Measurements from ENCODE around the gene SGSH.

SGSH gene

DNA sequence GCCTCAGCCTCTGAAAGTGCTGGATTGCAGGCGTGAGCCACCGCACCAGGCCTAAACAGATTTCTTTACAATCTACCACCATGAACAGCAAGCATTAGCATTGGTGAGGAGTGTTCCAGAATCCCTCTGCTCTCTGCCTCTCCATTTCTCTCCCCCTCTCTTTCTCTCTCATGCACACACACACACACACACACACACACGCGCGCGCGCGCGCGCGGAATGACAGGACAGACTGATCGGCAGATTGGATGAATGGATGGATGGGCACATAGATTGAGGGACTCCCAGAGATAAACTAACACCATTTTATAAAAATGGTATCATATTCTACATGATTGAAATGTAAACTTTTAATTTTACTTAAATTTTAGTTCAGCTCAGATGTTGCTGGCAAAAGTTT, 47.0 kb downstream of the SGSH start:
- H3K27me3 ChIP-seq (ENCODE audit: control insufficient read depth, insufficient read depth, low read length, poor library complexity, severe bottlenecking) = no peaks in the 10 kb centered on the region
- 86 to 95% methylated on average over 3 to 5 of the region's 12 CpGs for WGBS, 2 experiments
- no peaks in the 10 kb centered on the region for H3K36me3 ChIP-seq (ENCODE audit: control insufficient read depth, insufficient read depth, low read length)
- no peak overlapping the region for H3K27ac ChIP-seq (ENCODE audit: insufficient read depth, low read depth, low read length, poor library complexity, severe bottlenecking)
- H3K4me3 ChIP-seq (ENCODE audit: insufficient read depth, low read depth, low read length) = no peak overlapping the region
- H3K4me1 ChIP-seq (ENCODE audit: control insufficient read depth, insufficient read depth, low read length) = peaks cover 10% of the 10 kb centered on the region
- H3K9me3 ChIP-seq (ENCODE audit: control insufficient read depth, low read length) = no peaks in the 10 kb centered on the region

- 93 to 94% methylated on average over 7 of the region's 7 CpGs for WGBS, 2 experiments
- Histone ChIP-seq H3K27me3 (ENCODE audit: control insufficient read depth, insufficient read depth, low read length, poor library complexity, severe bottlenecking) (no peaks in the 10 kb centered on the region), H3K4me3 (ENCODE audit: insufficient read depth, low read depth, low read length) (no peak overlapping the region)
Observed at GRCh38 chr17:80171681-80172080, 48.5 kb downstream of the SGSH start.

GRCh38 chr17:80169784-80170500, 50.2 kb downstream of the SGSH start, which contains the start of gene CARD14:
Gene CARD14 (plus strand): TSS chr17:80170030. CDS start chr17:80181439, 11,409 bp downstream.
- H3K4me1 ChIP-seq (ENCODE audit: control insufficient read depth, insufficient read depth, low read length) = peaks cover 4% of the 10 kb centered on the region
- H3K27me3 ChIP-seq (ENCODE audit: control insufficient read depth, insufficient read depth, low read length, poor library complexity, severe bottlenecking) = no peaks in the 10 kb centered on the region
- no peak within 1 kb of the TSS for H3K27ac ChIP-seq (ENCODE audit: insufficient read depth, low read depth, low read length, poor library complexity, severe bottlenecking)
- WGBS, 2 experiments = 90 to 91% methylated on average over 19 of the region's 19 CpGs
- H3K4me3 ChIP-seq (ENCODE audit: insufficient read depth, low read depth, low read length) = no peak within 1 kb of the TSS
- no peaks in the 10 kb centered on the region for H3K36me3 ChIP-seq (ENCODE audit: control insufficient read depth, insufficient read depth, low read length)
- no peaks in the 10 kb centered on the region for H3K9me3 ChIP-seq (ENCODE audit: control insufficient read depth, low read length)

More at GRCh38 chr17:80171681-80172080, 48.5 kb downstream of the SGSH start:
- H3K4me1 ChIP-seq (ENCODE audit: control insufficient read depth, insufficient read depth, low read length) = peaks cover 10% of the 10 kb centered on the region
- no peak overlapping the region for H3K27ac ChIP-seq (ENCODE audit: insufficient read depth, low read depth, low read length, poor library complexity, severe bottlenecking)
- no peaks in the 10 kb centered on the region for H3K9me3 ChIP-seq (ENCODE audit: control insufficient read depth, low read length)
- H3K36me3 ChIP-seq (ENCODE audit: control insufficient read depth, insufficient read depth, low read length) = no peaks in the 10 kb centered on the region

- no peaks in the 10 kb centered on the region for H3K4me1 ChIP-seq (ENCODE audit: control insufficient read depth, insufficient read depth, low read length)
- H3K4me3 ChIP-seq (ENCODE audit: insufficient read depth, low read depth, low read length) = no peak overlapping the region
- 94 to 96% methylated on average over 5 of the region's 5 CpGs for WGBS, 2 experiments
- H3K27me3 ChIP-seq (ENCODE audit: control insufficient read depth, insufficient read depth, low read length, poor library complexity, severe bottlenecking) = no peaks in the 10 kb centered on the region
- no peaks in the 10 kb centered on the region for H3K9me3 ChIP-seq (ENCODE audit: control insufficient read depth, low read length)
- H3K27ac ChIP-seq (ENCODE audit: insufficient read depth, low read depth, low read length, poor library complexity, severe bottlenecking) = no peak overlapping the region
- H3K36me3 ChIP-seq (ENCODE audit: control insufficient read depth, insufficient read depth, low read length) = no peaks in the 10 kb centered on the region
Observed at GRCh38 chr17:80169107-80169506, 51.0 kb downstream of the SGSH start.

DNA sequence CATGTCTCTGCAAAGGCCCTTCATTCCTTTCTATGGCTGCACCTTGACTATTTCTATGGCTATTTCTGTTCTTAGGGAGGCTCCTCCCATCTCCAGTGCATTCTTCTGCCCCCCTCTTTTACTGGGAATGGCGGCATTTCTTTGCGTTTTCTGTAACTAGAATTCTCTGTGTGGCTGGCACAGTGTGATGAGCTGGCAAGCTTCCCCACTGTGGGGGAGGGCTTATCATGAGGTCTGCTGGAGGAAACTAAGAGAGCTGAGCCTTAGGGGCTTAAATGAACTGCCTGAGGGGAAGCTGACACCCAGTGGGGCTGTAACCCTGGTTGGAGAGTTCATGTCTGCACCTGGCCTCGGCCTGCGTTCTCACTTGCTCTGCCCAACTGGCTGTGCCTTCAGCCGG, 51.8 kb downstream of the SGSH start:
- 83 to 87% methylated on average over 5 of the region's 5 CpGs for WGBS, 2 experiments
- H3K9me3 ChIP-seq (ENCODE audit: control insufficient read depth, low read length) = no peaks in the 10 kb centered on the region
- no peak overlapping the region for H3K27ac ChIP-seq (ENCODE audit: insufficient read depth, low read depth, low read length, poor library complexity, severe bottlenecking)
- no peaks in the 10 kb centered on the region for H3K36me3 ChIP-seq (ENCODE audit: control insufficient read depth, insufficient read depth, low read length)
- no peak overlapping the region for H3K4me3 ChIP-seq (ENCODE audit: insufficient read depth, low read depth, low read length)
- no peaks in the 10 kb centered on the region for H3K4me1 ChIP-seq (ENCODE audit: control insufficient read depth, insufficient read depth, low read length)
- no peaks in the 10 kb centered on the region for H3K27me3 ChIP-seq (ENCODE audit: control insufficient read depth, insufficient read depth, low read length, poor library complexity, severe bottlenecking)

DNA sequence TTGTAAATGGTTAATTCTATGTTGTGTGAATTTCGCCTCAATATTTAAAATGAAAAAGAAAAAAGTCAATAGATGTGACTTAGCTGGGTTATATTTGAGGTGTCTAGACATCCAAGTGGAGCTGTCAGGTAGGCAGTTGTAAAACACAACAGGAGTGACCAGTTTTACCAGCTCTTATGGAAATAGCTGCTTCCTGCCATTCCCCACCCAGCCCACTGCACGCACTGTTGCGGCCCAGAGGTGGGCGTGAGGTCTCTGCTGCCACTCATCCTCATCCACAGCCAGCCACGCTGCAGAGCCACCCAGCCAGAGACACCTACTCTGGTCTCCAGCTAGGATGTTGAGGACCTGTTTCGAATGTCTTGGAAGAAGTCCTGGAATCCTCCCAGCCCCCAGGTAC, 53.7 kb downstream of the SGSH start:
- H3K27me3 ChIP-seq (ENCODE audit: control insufficient read depth, insufficient read depth, low read length, poor library complexity, severe bottlenecking) = no peaks in the 10 kb centered on the region
- H3K4me3 ChIP-seq (ENCODE audit: insufficient read depth, low read depth, low read length) = no peak overlapping the region
- H3K27ac ChIP-seq (ENCODE audit: insufficient read depth, low read depth, low read length, poor library complexity, severe bottlenecking) = no peak overlapping the region
- H3K4me1 ChIP-seq (ENCODE audit: control insufficient read depth, insufficient read depth, low read length) = no peaks in the 10 kb centered on the region
- no peaks in the 10 kb centered on the region for H3K36me3 ChIP-seq (ENCODE audit: control insufficient read depth, insufficient read depth, low read length)
- no peaks in the 10 kb centered on the region for H3K9me3 ChIP-seq (ENCODE audit: control insufficient read depth, low read length)
- 90 to 92% methylated on average over 6 of the region's 6 CpGs for WGBS, 2 experiments

DNA sequence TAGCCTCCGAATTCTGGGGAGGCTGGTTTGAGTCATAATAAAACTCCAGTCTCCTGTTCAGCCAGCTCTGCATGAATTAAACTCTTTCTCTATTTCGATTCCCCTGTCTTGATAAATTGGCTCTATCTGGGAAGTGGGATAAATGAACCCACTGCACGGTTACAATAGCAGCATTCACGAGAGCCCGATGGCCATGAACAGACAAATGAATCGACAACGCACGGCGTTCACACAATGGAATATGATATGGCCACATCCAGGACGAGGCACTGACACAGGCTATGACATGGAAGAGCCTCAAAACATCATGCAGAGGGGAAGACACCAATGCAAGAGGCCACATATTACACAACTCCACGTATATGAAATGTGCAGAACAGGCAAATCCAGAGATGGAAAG, 55.9 kb downstream of the SGSH start:
- H3K4me3 ChIP-seq (ENCODE audit: insufficient read depth, low read depth, low read length) = no peak overlapping the region
- no peaks in the 10 kb centered on the region for H3K36me3 ChIP-seq (ENCODE audit: control insufficient read depth, insufficient read depth, low read length)
- H3K27ac ChIP-seq (ENCODE audit: insufficient read depth, low read depth, low read length, poor library complexity, severe bottlenecking) = no peak overlapping the region
- H3K27me3 ChIP-seq (ENCODE audit: control insufficient read depth, insufficient read depth, low read length, poor library complexity, severe bottlenecking) = no peaks in the 10 kb centered on the region
- no peaks in the 10 kb centered on the region for H3K9me3 ChIP-seq (ENCODE audit: control insufficient read depth, low read length)
- 84 to 87% methylated on average over 11 of the region's 11 CpGs for WGBS, 2 experiments
- no peaks in the 10 kb centered on the region for H3K4me1 ChIP-seq (ENCODE audit: control insufficient read depth, insufficient read depth, low read length)

DNA sequence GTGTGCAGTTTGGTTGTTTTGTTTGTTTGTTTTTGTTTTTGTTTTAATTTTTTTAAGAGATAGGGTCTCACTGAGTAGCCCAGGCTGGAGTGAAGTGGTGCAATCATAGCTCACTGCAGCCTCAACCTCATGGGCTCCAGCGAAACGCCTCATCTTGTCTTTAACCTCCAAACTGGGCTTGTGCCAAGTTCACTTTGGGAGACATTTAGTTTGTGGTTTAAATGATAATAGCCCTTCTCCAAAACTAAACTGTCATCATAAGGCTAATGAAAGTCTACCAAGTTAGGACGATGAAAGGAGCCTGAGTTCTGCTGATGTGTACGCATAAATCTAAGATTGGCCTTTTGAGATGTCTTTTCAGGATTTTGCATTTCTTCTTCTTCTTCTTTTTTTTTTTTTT, 56.8 kb downstream of the SGSH start:
- Histone ChIP-seq H3K27me3 (ENCODE audit: control insufficient read depth, insufficient read depth, low read length, poor library complexity, severe bottlenecking) (no peaks in the 10 kb centered on the region), H3K36me3 (ENCODE audit: control insufficient read depth, insufficient read depth, low read length) (no peaks in the 10 kb centered on the region), H3K4me1 (ENCODE audit: control insufficient read depth, insufficient read depth, low read length) (no peaks in the 10 kb centered on the region), H3K9me3 (ENCODE audit: control insufficient read depth, low read length) (no peaks in the 10 kb centered on the region), H3K4me3 (ENCODE audit: insufficient read depth, low read depth, low read length) (no peak overlapping the region), H3K27ac (ENCODE audit: insufficient read depth, low read depth, low read length, poor library complexity, severe bottlenecking) (no peak overlapping the region)
- 93% methylated on average over 4 of the region's 4 CpGs for WGBS, 2 experiments

DNA sequence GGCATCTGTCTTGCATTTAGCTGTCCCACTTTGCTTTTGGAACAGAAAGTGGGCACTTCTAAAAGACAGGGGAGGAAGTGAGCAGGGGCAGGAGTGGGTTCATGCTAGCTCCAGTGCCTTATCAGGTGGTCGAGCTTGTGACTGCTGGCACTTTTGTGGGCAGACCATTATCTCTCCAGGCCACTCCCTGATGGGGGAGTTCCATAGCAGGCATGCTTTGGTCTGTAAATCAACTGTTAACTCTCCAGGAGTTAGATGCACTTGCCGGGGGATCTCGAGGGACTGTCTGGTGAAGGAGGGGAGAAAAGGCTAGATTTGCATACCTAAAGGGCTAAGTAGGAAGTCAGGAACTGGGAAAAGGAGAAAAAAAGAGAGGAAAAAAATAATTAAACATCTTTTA, 59.6 kb downstream of the SGSH start:
- no peak overlapping the region for H3K4me3 ChIP-seq (ENCODE audit: insufficient read depth, low read depth, low read length)
- H3K36me3 ChIP-seq (ENCODE audit: control insufficient read depth, insufficient read depth, low read length) = no peaks in the 10 kb centered on the region
- no peaks in the 10 kb centered on the region for H3K4me1 ChIP-seq (ENCODE audit: control insufficient read depth, insufficient read depth, low read length)
- WGBS, 2 experiments = 8 to 9% methylated on average over 3 of the region's 3 CpGs
- no peaks in the 10 kb centered on the region for H3K9me3 ChIP-seq (ENCODE audit: control insufficient read depth, low read length)
- H3K27me3 ChIP-seq (ENCODE audit: control insufficient read depth, insufficient read depth, low read length, poor library complexity, severe bottlenecking) = no peaks in the 10 kb centered on the region
- H3K27ac ChIP-seq (ENCODE audit: insufficient read depth, low read depth, low read length, poor library complexity, severe bottlenecking) = no peak overlapping the region

Data from ectodermal cell (in vitro differentiated cells).